GM12801 (cell line): Measurements from ENCODE around the gene IQCH.

Experiments used
- CTCF ChIP-seq: IDR thresholded peaks from one replicate; pipeline ENCODE4 v1.5.1; 2011; ENCODE audit warnings: control low read depth; ENCODE audit not compliant: insufficient read length; ENCODE audit errors: extremely low read depth

The IQCH gene

GRCh38 chr15:67349634-67350033, 95.0 kb downstream of the IQCH start:
- TF ChIP-seq CTCF = no peak

GRCh38 chr15:67350042-67350441, 95.5 kb downstream of the IQCH start:
- no peak for TF ChIP-seq CTCF

GRCh38 chr15:67358391-67358790, 103.8 kb downstream of the IQCH start:
- no peak for TF ChIP-seq CTCF

- no peak for TF ChIP-seq CTCF
These were observed 104.2 kb downstream of the IQCH start for GRCh38 chr15:67358812-67359211.

DNA sequence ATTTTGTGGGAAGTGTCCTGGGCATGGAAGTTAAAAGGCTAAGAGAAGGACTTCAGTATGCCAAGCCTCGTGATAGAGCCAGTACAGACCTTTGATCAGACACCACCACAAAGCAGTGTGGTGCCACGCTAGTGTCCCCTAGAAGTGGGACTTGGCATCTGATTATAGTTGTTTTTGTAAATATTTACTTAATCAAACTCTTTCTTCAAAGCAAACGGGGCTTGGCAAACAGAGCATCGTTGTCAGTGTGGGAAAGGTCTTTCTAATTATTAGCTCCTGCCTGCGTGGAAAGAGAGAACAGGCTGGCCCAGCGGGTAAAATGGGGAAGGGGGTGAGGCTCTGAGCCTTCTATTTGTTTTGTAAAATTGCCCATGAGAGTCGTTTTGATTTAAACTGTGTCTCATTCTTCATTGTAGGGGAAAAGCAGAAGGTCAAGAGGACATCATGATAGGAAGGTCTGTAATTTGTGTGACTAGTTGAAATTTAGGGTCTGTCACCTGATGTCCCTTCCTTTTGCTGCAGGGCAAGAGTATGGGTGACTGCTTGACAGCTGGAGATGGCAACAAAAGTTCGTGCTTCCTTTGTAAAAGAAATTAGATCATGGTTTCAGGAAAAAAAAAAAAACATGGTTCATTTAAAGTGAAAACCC, 105.0 kb downstream of the IQCH start:
- no peak for TF ChIP-seq CTCF

- no peak for TF ChIP-seq CTCF
These were observed 106.5 kb downstream of the IQCH start for GRCh38 chr15:67361100-67361499.

DNA sequence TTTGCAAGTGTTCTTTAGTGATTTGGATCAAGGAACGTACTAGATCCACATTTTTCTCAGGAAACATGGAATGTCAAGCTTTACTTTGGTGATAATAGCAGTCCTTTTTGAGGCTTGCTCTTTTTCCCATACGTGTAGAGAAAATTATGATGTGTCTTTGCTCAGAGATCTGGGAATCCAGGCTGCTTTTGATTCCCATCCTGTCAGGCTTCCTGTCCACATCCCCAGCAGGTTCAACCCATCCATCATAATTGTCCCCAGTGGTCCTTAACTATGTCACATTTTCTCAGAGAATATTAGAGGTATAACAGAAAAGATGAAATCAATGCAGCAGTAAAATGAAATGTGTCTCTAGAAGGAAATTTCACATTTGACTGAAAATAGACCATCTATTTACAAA, 111.4 kb downstream of the IQCH start:
- no peak for TF ChIP-seq CTCF
